ENCODE data around the gene WFIKKN1. TPM values are rescaled to one million over a fixed set of nuclear protein-coding genes. Genes with fewer than 3 reads are reported as not detected.

The WFIKKN1 gene
- total and polyA plus RNA-seq, 7 donors, result 0.30 to 2.0 (median 0.36) TPM

GRCh38 chr16:672371-672770 is 41.6 kb downstream of the WFIKKN1 start:
- H3K9me3 ChIP-seq, result no peaks in the 10 kb centered on the region
- ATAC-seq, result no peak
- no peak overlapping the region for H3K4me3 ChIP-seq
- no peak for TF ChIP-seq CTCF (IDR thresholded peaks at IDR 0.05)
- H3K36me3 ChIP-seq (ENCODE audit: insufficient read depth in 1 of 2, low read depth in 1 of 2), result peaks cover 4 to 46% of the 10 kb centered on the region in 2 donors
- no peak for DNase-seq
- no peak overlapping the region for H3K27ac ChIP-seq
- intact Hi-C loops (cut with DNase I), result no loop called here
- H3K27me3 ChIP-seq (ENCODE audit: insufficient read depth in 3 of 3, low read length in 2 of 3), result no peaks in the 10 kb centered on the region
- 89 to 91% (median 91%) methylated on average over 14 to 19 of the region's 19 CpGs for whole genome bisulfite sequencing, 3 donors
- peaks cover 18% of the 10 kb centered on the region for H3K4me1 ChIP-seq

- ATAC-seq (no peak), DNase-seq (no peak)
- 88 to 90% (median 90%) methylated on average over 21 of the region's 21 CpGs for WGBS, 3 donors
- intact Hi-C loops (cut with DNase I), result no loop called here
- Histone ChIP-seq H3K27me3 (ENCODE audit: insufficient read depth in 3 of 3, low read length in 2 of 3) (no peaks in the 10 kb centered on the region), H3K36me3 (ENCODE audit: insufficient read depth in 1 of 2, low read depth in 1 of 2) (peaks cover 4 to 46% of the 10 kb centered on the region in 2 donors), H3K4me1 (peaks cover 16% of the 10 kb centered on the region), H3K27ac (no peak overlapping the region), H3K9me3 (no peaks in the 10 kb centered on the region), H3K4me3 (no peak overlapping the region)
- TF ChIP-seq CTCF (IDR thresholded peaks at IDR 0.05), result no peak
Measured at GRCh38 chr16:672851-673250, 42.1 kb downstream of the WFIKKN1 start.

GRCh38 chr16:673399-673991 is 42.7 kb downstream of the WFIKKN1 start:
- Histone ChIP-seq H3K27ac (no peak overlapping the region), H3K36me3 (ENCODE audit: insufficient read depth in 1 of 2, low read depth in 1 of 2) (peaks cover 4 to 46% of the 10 kb centered on the region in 2 donors), H3K9me3 (no peaks in the 10 kb centered on the region), H3K4me1 (peaks cover 16% of the 10 kb centered on the region), H3K4me3 (no peak overlapping the region), H3K27me3 (ENCODE audit: insufficient read depth in 3 of 3, low read length in 2 of 3) (no peaks in the 10 kb centered on the region)
- WGBS, 3 donors, result 88 to 92% (median 88%) methylated on average over 17 to 18 of the region's 18 CpGs
- no peak for ATAC-seq
- TF ChIP-seq CTCF (IDR thresholded peaks at IDR 0.05), result no peak
- intact Hi-C loops (cut with DNase I), result no loop called here
- DNase-seq, result no peak

- WGBS, 3 donors, result 66 to 75% (median 67%) methylated on average over 21 to 22 of the region's 22 CpGs
- intact Hi-C loops (cut with DNase I), result no loop called here
- peak in 1 of 4 donors; percentile 15 for ATAC-seq
- Histone ChIP-seq H3K4me1 (peaks cover 8% of the 10 kb centered on the region), H3K9me3 (no peaks in the 10 kb centered on the region), H3K36me3 (ENCODE audit: insufficient read depth in 1 of 2, low read depth in 1 of 2) (peaks cover 4 to 44% of the 10 kb centered on the region in 2 donors), H3K4me3 (no peak overlapping the region), H3K27ac (no peak overlapping the region), H3K27me3 (ENCODE audit: insufficient read depth in 3 of 3, low read length in 2 of 3) (no peaks in the 10 kb centered on the region)
- no peak for DNase-seq
- no peak for TF ChIP-seq CTCF (IDR thresholded peaks at IDR 0.05)
Measured at GRCh38 chr16:674214-674881, 43.6 kb downstream of the WFIKKN1 start.

All from psoas muscle (tissue), 8 donors.